Measurements from ENCODE around the gene IMPDH1. TPM values are rescaled to one million over a fixed set of nuclear protein-coding genes. Genes with fewer than 3 reads are reported as not detected.

IMPDH1 gene
- total and polyA plus RNA-seq, 10 of the 15 experiments (the other 5 are each of a cell fraction or from before 2014, with no cell fraction given), result 0.50 to 61.3 (median 41.8) TPM

- ChIA-PET POLR2A (no interaction called here), SMC1A (ENCODE audit: uncharacterized antibody, unreplicated experiment) (interaction anchor here (1.1 to 5.8 kb wide), 3 partner anchors 9 to 19 kb away, joined by 3 to 43 read pairs (median 12); no protein-coding TSS in a partner anchor), RAD21 (ENCODE audit: unreplicated experiment) (interaction anchor here (1.0 to 4.9 kb wide), 2 partner anchors 20 to 23 kb away, joined by 3 to 23 read pairs; no protein-coding TSS in a partner anchor), CTCF (interaction anchor here (0.9 to 23.9 kb wide), 3 partner anchors 10 to 25 kb away, joined by 3 to 458 read pairs (median 3); no protein-coding TSS in a partner anchor)
- Histone ChIP-seq H3K9ac (ENCODE audit: control insufficient read depth, insufficient read depth, low read length) (no peak overlapping the region), H4K20me1 (ENCODE audit: control insufficient read depth, insufficient read depth) (no peaks in the 10 kb centered on the region), H3K79me2 (ENCODE audit: control insufficient read depth, insufficient read depth, low read length) (peaks cover 12% of the 10 kb centered on the region), H3K36me3 (ENCODE audit: control insufficient read depth in 2 of 2, insufficient read depth in 2 of 2, low read length in 1 of 2) (no peaks in the 10 kb centered on the region), H2AFZ (ENCODE audit: control insufficient read depth, low read depth, low read length) (no peak overlapping the region), H3K27me3 (replicated peaks in 1 of 2; ENCODE audit: control insufficient read depth in 2 of 2, insufficient read depth in 2 of 2, low read length in 1 of 2) (no peaks in the 10 kb centered on the region; a peak in 1 of 4 replicates), H3K4me1 (ENCODE audit: control insufficient read depth, insufficient read depth, low read length) (peaks cover 14% of the 10 kb centered on the region), H3K4me2 (ENCODE audit: control insufficient read depth, insufficient read depth) (0 out of 2 replicates have a peak overlapping the region, but pooled peaks have one; percentile 13), H3K27ac (ENCODE audit: control insufficient read depth, insufficient read depth) (no peak overlapping the region), H3K9me3 (replicated peaks; ENCODE audit: control insufficient read depth, insufficient read depth, low read length) (no peaks in the 10 kb centered on the region), H3K4me3 (no peak overlapping the region)
- FAIRE-seq (no peak), DNase-seq (ENCODE audit: low read depth, low spot score) (no peak), ATAC-seq (no peak)
- intact Hi-C loops (cut with micrococcal nuclease; ENCODE audit: unreplicated experiment) (no loop called here), in situ Hi-C loops (cut with MboI) (no loop called here)
- WGBS (ENCODE audit: insufficient coverage, insufficient replicate concordance, low lambda C conversion rate, missing lambda C conversion rate), result 44% methylated on average over 14 of the region's 17 CpGs
- TF ChIP-seq CREM (IDR thresholded peaks at IDR 0.05; ENCODE audit: low read depth) (no peak), POLR2AphosphoS2 (IDR thresholded peaks at IDR 0.05; ENCODE audit: low read depth, low read length) (no peak), DPF2 (IDR thresholded peaks at IDR 0.05) (no peak), NR2F1 (conservative IDR thresholded peaks at IDR 0.05) (0 out of 2 replicates have a peak, but pooled peaks have one; percentile 29)
- no TSS peak for BruUV-seq (replicated peaks)
Measured at GRCh38 chr7:128406314-128407232, 3.2 kb downstream of the IMPDH1 start.

Measured in GM12878 (cell line).